ENCODE measurements around the gene TEX101.

DNA sequence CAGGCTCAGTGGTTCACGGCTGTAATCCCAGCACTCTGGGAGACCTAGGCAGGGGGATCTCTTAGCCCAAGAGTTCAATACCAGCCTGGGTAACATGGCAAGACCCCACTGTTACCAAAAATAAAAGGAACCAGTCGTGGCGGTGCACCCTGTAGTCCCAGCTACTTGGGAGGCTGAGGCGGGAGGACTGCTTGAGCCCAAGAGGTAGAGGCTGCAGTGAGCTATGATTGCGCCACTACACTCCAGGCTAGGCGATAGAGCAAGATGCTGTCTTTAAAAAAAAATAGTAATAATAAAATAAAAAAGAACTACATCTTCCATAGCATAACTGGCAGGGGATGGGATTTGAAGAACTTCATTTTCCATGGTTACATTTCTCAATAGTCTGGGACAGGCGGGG, 47.7 kb downstream of the TEX101 start:
- TF ChIP-seq, protein P1, sequence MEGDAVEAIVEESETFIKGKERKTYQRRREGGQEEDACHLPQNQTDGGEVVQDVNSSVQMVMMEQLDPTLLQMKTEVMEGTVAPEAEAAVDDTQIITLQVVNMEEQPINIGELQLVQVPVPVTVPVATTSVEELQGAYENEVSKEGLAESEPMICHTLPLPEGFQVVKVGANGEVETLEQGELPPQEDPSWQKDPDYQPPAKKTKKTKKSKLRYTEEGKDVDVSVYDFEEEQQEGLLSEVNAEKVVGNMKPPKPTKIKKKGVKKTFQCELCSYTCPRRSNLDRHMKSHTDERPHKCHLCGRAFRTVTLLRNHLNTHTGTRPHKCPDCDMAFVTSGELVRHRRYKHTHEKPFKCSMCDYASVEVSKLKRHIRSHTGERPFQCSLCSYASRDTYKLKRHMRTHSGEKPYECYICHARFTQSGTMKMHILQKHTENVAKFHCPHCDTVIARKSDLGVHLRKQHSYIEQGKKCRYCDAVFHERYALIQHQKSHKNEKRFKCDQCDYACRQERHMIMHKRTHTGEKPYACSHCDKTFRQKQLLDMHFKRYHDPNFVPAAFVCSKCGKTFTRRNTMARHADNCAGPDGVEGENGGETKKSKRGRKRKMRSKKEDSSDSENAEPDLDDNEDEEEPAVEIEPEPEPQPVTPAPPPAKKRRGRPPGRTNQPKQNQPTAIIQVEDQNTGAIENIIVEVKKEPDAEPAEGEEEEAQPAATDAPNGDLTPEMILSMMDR (IDR thresholded peaks at IDR 0.05), result no peak
- no peak for TF ChIP-seq POLR2A (IDR thresholded peaks at IDR 0.05)

Data from breast epithelium (tissue), 3 donors.